Caki2 (cell line): ENCODE measurements around the gene IGF2BP2. TPM values are rescaled to one million over a fixed set of nuclear protein-coding genes. Genes with fewer than 3 reads are reported as not detected.
"Not testable (repeated sequence)": the region's sequence is repeated elsewhere in the genome, so short reads cannot be mapped to it uniquely, and the experiment has no call there.

Experiments
- DNase-seq: peaks from one replicate; pipeline ENCODE4 v3.0.0-alpha.2; 2015; ENCODE audit warnings: low read depth
- in situ Hi-C: cut with HindIII; loops from 2 replicates; pipeline ENCODE4 v1.10.0; 2016; ENCODE audit warnings: low sequenced_read_pairs, low pct_unique_long_range_greater_than_20kb, mixed read lengths
- total RNA-seq: library from RNA; depleted of rRNA; stranded (reverse); fragments of >200 nt; shearing (Covaris generic); gene quantifications from 2 replicates; pipeline ENCODE4 v1.2.3, GENCODE V29; 2014; ENCODE audit warnings: low replicate concordance

Gene IGF2BP2
- total RNA-seq, 1 experiment from 2014 or later, result 23.0 TPM

DNA sequence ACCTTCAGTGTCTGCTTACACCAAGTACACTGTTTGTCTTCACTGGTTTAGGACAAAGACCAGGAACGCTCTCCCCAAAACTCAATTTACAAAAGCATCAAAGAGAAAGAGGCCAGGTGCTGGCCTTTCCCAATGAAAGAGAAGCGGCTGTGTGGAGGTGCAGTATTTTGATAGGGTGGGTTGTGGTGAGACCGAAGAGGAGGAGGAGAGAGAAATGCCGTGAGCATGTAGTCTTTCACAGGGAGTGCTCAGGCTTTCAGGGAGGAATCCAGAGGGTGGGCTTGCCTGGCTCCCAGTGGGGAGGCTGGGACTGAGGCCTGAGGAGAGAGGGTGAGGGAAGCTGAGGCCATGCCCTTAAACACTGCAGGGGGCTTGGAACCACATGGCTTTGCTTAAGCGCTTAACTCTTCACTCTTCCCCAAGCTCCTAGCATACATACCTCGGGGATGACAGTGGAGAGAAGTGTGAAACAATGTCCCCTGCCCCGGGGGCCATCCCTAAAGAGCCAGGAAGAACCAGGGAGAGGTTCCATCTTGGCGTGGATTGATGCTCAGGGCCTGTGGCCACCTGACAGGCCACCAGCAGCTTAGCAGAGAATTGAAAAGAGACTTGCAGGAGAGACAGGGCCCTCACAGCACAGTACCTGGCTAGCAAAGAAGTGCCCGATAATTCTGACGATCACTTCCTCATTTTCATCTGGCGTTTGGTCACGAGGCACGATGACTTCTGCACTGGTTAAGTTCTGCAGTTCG is 178.3 kb downstream of the IGF2BP2 start:
- in situ Hi-C loops, result no loop called here
- no peak for DNase-seq

DNA sequence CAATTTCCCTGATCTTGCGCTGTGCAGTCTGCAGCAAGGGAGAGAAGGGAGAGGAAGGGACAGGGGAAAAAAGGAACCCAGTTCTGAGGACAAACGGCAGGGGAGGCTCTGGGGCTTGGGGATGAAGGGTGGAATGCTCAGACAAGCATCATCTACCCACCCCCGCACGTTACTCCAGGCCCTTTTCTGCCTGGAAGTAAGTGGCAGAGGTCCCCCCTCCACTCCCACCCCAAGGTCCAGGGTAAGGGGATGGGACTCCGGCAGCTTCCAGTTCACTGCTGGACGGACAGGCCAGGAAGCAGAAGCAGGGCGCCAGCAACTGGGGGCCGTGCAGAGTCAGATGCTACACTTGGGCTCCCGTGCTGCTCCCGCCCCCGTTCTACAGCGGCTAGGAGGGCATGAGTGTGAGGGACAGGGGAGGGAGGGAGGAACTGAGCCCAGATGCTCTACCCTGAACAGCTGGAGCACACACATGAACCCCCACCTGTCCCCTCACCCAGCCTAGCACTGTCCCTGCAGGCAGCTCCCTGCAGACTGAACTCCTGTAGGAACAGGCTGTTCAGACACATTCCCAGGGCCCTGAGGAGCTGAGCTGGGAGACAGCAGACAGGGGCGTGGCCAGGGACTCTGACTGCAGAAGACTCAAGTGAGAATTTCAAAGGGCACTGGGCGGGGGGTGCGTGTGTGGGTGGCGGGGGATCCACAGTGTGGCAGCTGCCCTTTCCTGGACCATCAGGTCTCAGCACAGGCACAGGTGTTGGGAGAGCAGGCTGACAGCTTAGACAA is 179.1 kb downstream of the IGF2BP2 start:
- in situ Hi-C loops, result no loop called here
- no peak for DNase-seq

DNA sequence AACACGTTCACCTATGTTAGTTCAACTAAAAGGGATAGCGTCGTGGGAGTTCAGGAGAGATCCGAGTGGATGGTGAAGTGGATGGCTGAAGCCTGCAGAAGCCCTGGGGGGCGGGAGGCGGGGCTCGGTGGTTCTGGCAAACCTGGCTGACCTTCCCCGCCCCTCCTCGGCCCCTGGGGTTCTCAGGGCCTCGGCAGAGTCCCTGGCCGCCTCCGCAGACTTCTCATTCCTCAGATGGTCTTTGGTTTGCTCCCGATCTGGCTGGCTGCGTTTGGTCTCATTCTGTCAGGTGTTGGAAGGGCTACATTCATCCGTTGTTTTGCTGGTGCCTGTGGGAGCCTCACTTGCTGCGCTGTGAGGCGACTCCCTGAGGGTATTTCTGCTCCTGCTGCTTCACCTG is 179.7 kb downstream of the IGF2BP2 start:
- DNase-seq, in situ Hi-C loops: not testable (repeated sequence)

DNA sequence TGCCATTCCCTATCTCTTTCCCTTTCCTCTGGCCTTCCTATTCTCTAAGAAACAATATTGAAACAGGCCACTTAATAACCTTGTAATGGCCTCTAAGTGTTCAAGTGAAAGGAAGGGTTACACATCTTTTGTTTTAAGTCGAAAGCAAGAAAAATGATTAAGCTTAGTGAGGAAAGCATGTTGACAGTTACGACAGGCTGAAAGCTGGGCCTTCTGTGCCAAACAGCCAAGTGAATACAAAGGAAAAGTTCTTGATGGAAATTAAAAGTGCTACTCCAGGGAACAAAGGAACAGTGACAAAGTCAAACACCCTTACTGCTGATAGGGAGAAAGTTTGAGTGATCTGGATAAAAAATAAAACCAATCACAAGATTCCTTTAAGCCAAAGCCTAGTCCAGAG is 184.5 kb downstream of the IGF2BP2 start:
- no peak for DNase-seq
- in situ Hi-C loops, result no loop called here

DNA sequence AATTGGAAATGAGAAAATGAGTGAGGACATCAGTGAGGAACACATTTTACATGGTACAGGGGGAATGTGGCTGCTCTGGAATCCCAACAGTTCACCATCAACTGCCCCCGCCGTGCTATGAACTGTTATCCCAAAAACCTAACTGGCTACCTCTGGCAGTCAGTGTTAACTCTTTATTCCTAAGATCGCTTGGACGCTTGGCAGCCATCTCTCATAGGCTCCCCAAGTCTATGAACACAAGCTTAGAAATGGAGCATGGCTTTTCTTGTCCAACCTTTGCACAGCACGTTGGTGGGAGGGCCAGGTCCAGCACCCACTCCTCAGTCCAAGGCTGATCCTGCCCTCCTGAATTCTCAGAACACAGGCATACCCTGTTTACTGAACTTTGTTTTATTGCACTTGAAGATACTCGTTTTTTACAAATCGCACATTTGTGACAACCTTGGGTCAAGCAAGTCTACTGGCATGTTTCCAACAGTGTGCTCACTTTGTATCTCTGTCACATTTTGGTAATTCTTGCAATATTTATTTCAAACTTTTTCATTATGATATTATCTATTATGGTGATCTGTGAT is 185.1 kb downstream of the IGF2BP2 start:
- in situ Hi-C loops, result no loop called here
- DNase-seq, result no peak

DNA sequence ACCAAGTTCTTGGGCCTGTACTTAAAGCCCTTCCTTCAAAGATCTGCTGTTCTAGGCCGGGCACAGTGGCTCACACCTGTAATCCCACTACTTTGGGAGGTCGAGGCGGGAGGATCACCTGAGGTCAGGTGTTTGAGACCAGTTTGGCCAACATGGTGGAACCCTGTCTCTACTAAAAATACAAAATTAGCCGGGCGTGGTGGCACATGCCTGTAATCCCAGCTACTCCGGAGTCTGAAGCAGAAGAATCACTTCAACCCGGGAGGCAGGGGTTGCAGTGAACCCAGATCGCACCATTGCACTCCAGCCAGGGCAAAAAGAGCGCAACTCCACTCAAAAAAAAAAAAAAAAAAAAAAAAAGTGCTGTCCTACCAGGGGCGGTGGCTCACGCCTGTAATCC is 186.2 kb downstream of the IGF2BP2 start:
- DNase-seq, in situ Hi-C loops: not testable (repeated sequence)

DNA sequence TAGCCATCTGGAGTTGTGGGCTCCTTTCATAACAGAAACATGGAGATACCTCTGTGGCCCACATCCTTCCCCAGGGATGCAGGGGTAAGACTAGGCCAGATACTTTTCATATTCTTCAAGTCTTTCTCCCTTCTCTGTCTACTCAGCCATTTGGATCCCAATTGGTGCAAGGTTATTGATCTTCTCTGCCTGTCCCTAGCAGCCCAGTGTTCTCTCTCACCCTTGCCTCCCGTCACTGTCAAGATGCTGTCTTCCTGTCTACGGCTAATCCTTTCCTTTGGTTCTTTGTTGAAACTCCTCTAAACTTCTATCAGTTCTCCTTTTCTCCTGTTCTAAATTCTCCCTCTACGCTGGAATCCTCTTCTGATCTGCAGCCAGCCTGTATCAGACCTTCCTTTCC is 187.5 kb downstream of the IGF2BP2 start:
- in situ Hi-C loops, result no loop called here
- DNase-seq, result no peak

DNA sequence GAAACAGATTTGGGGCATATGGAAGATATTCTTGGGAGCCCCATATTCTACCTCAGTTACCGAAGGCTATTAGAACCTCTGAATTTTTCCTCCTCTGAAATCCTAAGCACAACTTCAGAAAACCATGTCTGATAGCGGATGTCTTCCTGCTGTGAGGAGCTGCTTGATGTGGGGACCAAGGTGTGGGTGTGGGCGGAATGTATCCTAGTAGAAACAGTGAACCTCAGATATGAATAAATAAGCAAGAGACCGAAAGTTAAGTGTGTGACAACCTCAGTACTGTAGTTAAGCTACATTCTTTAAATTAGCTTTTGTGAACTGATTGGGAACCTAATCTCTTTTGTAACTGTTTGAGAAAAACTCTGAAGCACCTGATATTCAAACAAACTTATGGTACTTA is 191.8 kb downstream of the IGF2BP2 start:
- in situ Hi-C loops, result no loop called here
- DNase-seq, result no peak

DNA sequence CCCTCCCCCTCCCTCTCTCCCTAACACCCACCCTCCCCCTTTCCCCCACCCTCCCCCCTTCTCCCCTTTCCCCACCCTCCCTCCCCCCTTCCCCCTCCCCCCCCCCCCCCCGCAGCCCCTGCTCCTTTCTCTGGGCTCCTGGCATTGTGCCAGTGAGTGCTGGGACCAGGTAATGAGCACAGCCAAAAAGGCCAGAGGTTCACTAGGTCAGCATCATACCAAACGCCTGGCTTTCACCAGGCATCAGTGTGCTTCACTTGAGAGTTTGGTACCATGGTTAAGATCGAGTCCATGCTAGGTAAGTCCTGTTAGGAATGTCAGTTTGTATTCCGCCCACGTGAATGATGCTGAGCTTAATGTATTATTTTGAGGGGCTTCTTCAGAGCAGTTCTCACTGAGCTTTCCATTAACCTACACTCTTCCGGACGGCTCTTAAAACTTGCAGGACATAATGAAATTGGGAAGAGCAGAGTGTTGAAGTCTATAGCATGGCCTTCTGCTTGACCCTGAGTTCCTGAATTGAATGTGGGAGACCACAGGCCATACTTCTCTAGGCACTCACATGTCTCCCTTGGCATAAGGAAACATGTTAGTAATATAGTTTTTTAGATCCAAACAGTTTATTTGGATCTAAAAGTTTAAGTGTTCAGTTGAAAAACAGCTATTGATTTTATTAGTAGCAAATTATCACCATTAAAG is 193.2 kb downstream of the IGF2BP2 start:
- in situ Hi-C loops, result no loop called here
- no peak for DNase-seq

DNA sequence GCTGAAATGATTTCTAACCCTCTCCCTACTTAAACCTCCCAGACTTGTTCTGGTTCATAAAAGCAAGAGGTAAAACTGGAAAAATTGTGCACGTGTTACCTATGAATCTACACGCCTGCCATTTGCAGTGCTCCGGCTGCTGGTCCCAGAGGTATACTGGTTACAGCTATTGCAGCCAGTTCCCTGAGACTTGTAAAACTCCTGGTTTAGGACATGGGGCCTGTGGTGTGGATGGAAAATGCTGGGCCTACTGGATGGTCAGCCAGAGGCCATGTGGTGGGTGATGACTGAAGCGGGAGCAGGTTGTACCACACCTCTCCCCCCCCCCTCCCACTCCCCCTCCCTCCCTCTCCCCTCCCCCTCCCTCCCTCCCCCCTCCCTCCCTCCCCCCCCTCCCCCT is 193.7 kb downstream of the IGF2BP2 start:
- no peak for DNase-seq
- in situ Hi-C loops, result no loop called here

DNA sequence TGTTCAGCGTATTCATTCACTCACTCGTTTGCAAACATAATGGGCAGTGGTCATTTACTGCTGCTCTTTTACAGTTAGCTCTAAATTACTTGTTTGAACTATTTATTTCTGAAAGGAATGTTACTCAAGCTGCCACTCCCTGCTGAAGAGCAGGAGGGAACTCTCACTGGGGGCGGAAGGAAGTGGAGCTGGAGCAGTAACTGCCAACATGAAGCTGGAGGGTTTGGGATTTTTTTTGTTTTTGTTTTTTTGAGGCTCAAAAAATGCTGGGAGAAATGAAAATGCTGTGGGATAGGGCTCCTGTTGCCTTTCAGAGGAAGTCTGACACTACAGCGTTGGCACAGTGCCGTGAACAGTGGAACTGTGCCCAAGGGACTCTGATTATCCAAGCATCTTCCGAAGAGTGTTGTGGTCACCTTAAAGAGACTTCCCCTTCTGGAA is 194.6 kb downstream of the IGF2BP2 start:
- in situ Hi-C loops, result no loop called here
- DNase-seq, result no peak

DNA sequence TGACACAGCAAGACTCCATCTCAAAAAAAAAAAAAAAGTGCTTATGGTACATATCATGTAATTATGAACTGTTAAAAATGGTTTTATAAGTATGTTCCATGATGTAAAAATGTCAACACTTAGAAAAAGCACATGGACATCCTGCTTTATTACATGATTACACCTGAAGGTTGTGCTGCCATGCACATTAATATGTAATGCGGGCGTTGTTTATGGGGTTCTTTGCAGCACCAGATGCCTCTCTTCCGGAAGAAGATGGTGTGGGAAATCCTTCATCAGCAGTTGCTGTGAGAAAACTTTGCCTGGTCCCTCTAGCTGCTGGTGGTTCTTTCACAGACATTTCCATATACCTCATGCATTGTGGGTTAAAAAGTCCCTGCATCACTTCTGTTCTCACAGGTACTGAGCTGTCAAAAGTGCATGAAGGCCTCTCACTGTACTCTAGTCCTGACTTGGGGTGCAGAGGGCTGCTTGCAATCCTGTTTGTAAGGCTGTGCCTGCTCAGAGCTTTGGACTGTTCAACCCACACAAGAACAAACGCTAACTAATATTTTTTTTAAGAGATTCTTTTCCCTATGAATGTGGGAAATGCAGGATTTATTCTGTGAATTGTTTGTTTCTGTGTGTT is 195.2 kb downstream of the IGF2BP2 start:
- in situ Hi-C loops, result no loop called here
- DNase-seq, result no peak

DNA sequence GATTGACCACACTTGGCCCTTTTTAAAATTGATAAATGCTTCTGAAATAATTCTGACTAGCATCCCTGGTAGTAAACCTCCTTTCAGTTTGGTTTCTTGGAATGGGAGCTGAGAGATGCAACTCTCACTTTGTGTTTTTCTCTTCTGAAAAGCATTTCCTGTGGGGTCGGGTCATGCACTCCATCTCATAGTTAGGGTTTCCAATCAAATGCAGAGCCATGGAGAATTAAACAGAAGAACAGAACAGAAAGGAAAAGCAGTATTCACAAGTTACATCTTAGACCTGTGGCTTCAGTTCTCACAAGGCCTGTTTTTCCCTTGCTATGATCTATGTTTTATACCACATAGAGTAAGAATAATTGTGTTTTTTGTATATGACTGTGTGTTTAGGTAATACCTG is 199.1 kb downstream of the IGF2BP2 start:
- in situ Hi-C loops, result no loop called here
- no peak for DNase-seq

DNA sequence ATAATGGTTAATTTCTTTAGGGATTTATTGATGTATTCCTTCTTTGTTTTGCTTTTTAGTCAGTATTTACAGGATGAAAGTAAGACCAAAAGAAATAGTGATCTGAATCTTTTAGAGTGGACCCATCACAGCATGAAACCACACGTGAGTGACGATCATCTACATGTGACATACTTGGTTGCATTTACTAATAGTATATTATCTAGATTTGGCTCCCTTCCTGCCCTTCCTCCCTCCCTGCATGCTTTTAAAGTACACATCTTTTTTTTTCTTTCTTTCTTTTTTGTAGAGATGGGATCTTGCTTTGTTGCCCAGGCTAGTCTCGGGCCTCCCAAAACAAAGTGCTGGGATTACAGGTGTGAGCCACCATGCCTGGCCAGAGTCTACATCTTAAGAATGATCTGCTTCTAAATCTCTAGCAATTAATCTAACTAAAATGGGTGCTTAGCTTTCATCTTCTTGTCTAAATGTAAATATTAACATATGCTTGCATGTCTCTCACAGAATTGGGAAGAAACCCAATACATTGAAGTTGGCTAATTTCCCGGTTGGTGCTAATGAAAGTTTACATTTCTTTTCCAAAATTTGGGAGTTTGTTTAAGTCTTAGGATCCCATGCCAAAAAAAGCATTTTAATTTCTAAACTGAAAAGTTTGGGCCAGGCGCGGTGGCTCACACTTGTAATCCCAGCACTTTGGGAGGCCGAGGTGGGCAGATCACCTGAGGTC is 200.7 kb downstream of the IGF2BP2 start:
- no peak for DNase-seq
- in situ Hi-C loops, result no loop called here

DNA sequence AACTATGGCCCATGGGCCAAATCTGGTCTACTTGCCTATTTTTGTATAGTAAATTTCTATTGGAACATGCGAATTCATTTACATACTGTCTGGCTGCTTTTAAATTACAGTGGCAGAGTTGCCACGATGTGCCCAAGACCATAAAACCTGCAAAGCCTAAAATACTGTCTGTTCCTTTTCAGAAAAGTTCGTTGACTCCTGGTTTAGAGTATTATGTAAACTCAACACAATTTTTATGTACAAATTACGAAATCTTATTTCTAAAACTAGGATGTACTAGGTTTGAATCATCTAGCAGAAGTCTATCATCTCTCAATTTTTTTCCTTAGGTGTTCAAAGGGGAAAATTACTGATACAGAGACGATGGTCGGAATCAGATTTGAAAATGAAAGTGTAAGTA is 211.8 kb downstream of the IGF2BP2 start:
- no peak for DNase-seq
- in situ Hi-C loops, result no loop called here

DNA sequence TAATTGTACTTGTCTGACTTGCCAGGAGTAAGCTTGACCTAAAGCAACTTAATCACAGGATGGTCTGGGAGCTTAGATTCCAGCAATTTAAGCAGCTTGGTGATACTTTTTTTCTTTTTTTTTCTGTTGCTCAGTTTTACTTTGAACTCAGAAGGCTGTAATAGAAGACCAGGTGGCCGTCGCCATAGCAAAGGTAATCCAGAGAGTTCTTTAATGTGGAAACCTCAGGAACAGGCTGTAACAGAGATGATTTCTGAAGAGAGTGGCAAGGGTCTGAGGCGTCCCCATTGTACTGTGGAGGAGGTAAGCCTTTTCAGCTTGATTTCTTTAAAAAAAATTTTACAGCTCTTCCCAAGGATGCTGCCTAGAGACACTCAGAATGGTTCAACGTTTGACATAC is 218.6 kb downstream of the IGF2BP2 start:
- in situ Hi-C loops, result no loop called here
- no peak for DNase-seq

DNA sequence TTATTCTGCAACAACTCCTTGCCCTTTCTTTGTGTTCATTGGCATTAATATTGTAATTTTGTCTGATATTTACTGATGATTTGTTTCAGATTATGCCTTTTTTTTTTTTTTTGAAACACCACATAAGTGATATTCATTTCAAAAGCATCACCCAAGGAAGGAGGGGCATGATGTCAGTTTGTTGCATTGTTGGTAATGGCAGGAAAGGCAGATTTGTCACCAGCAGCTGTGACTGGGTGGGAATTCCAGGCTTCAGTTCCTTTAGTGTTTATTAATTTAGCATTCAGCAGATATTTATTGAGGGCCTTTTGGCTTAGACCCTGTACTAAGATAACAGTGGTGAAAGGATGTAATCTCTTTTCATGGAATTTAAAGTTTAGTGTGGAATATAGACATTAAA is 219.3 kb downstream of the IGF2BP2 start:
- in situ Hi-C loops, result no loop called here

DNA sequence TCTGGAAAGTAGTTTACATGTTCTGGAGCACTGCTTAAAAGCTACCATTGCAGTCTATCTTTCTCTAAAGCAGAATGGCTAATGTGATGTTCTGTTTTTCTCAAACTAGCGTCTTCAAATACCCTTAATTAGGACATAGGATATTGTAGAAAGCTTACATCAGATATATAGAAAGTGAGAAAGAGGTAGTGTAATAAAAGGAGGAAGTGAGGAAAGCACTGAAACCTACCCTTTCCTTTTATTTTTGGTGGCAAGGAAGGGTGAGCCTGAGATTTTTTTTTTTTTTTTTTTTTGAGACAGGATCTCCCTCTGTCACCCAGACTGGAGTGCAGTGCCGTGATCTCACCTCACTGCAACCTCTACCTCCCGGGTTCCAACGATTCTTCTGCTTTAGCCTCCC is 229.3 kb downstream of the IGF2BP2 start:
- in situ Hi-C loops, result no loop called here
- DNase-seq, result no peak

More for the DNA sequence above, 219.3 kb downstream of the IGF2BP2 start:
- no peak for DNase-seq
